Vagina (tissue), 2 donors: ENCODE measurements around the gene PLK5. TPM values are rescaled to one million over a fixed set of nuclear protein-coding genes. Genes with fewer than 3 reads are reported as not detected.
A peak's percentile ranks its signal among the peaks of the same experiment; 100 is the strongest.

Experiments used
- DNase-seq, 2 donors: peaks; one replicate each; pipeline ENCODE4 v3.0.0-alpha.2; 2017; ENCODE audit errors: extremely low spot score in 2 of 2
- H3K27ac ChIP-seq: fragments of 200-600 bp; sonication (generic); one replicate; pipeline ENCODE4 v1.5.1; 2019
- H3K27me3 ChIP-seq: fragments of 200-600 bp; sonication (generic); one replicate; pipeline ENCODE4 v1.5.1; 2019
- H3K36me3 ChIP-seq, 2 donors: fragments of 200-600 bp; sonication (generic); one replicate each; pipeline ENCODE4 v1.5.1; 2017 to 2019
- H3K4me1 ChIP-seq: fragments of 200-600 bp; sonication (generic); one replicate; pipeline ENCODE4 v1.5.1; 2019
- H3K4me3 ChIP-seq, 2 donors: fragments of 200-600 bp; sonication (generic); 1 replicate in 1 of 2; 2 replicates in 1 of 2; pipeline ENCODE4 v1.5.1; 2016 to 2019
- H3K9me3 ChIP-seq: fragments of 200-600 bp; sonication (generic); one replicate; pipeline ENCODE4 v1.5.1; 2019
- CTCF ChIP-seq, 3 experiments: fragments of 450-650 bp in 2 of 3; fragments of 200-600 bp in 1 of 3; sonication (generic) in 1 of 3; IDR thresholded peaks; one replicate each; pipeline ENCODE4 v1.5.1; 2017 to 2019; ENCODE audit warnings: antibody characterized with exemption in 3 of 3, mild to moderate bottlenecking in 2 of 3, moderate library complexity in 2 of 3
- POLR2A ChIP-seq, 2 donors: fragments of 450-650 bp; IDR thresholded peaks; one replicate each; pipeline ENCODE4 v1.6.1; 2017; ENCODE audit warnings: antibody characterized with exemption in 2 of 2, mild to moderate bottlenecking in 2 of 2, moderate library complexity in 2 of 2
- POLR2AphosphoS5 ChIP-seq, 2 donors: sonication (generic); formaldehyde crosslinking; IDR thresholded peaks; one replicate each; pipeline ENCODE4 v1.9.0; 2017; ENCODE audit warnings: antibody characterized with exemption in 2 of 2, mild to moderate bottlenecking in 2 of 2, low read depth in 1 of 2; ENCODE audit not compliant: insufficient read depth in 1 of 2
- intact Hi-C: fragments of 100-400 bp; cut with DNase I; formaldehyde crosslinking; loops from one replicate; pipeline ENCODE4 v1.15.1; 2023
- total RNA-seq: library from RNA; depleted of rRNA; stranded (reverse); fragments of >200 nt; gene quantifications from one replicate; pipeline ENCODE4 v1.2.3, GENCODE V29; 2016

PLK5 gene
- total RNA-seq, 1 donor from 2014 or later = 0.49 TPM

GRCh38 chr19:1510807-1511206, 13.1 kb upstream of the PLK5 start:
- peak overlapping the region; percentile 55 to 59 for H3K4me3 ChIP-seq
- no peaks in the 10 kb centered on the region for H3K9me3 ChIP-seq
- intact Hi-C loops = no loop called here

DNA sequence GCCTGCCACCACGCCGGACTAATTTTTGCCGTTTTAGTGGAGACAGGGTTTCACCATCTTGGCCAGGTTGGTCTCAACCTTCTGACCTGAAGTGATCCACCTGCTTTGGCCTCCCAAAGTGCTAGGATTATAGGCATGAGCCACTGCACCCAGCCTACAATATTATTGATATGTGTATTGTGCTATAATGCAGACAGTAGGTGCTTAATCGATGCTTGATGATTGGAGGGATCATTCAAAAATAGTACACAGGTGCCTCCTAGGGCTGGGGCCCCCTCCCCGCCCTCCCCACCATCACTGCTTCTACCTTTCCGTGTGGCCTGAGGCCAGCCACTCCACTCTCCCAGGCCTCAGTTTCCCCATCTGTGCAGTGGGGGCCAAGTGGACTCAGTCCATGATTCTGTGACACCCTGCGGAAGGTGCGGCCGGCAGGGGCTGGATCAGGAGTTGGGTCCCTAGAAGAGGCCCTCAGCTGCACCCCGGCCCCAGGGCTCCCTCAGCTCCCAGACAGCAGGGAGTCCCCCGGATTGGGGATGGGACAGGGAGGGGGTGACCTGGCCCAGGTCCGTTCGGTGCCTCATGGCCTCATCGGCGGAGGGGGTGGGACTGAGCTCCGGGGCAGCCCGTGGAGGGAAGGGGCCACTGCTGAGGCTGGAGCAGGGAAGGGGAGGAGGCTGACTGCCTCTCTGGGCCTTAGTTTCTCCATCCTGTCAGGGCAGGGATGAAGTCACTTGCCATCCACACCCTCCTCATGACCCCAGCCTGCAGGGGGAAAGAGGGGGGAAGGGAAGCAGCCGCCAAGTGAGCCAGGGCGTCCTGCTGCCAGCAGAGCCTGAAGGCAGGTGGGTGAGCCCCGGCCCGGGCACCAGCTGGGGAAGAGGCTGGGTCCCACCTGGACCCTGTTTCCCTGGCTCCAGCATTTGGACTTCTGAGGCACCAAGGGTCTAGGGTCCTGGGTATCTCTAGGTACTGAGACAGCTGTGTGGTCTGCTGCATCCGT, 12.3 kb upstream of the PLK5 start:
- Histone ChIP-seq H3K9me3 (no peaks in the 10 kb centered on the region), H3K4me3 (peak overlapping the region; percentile 55 to 59), H3K36me3 (no peaks in the 10 kb centered on the region), H3K27ac (peak overlapping the region; percentile 87), H3K4me1 (peaks cover 61% of the 10 kb centered on the region), H3K27me3 (no peaks in the 10 kb centered on the region)
- TF ChIP-seq CTCF (IDR thresholded peaks at IDR 0.05) (no peak), POLR2AphosphoS5 (IDR thresholded peaks at IDR 0.05; ENCODE audit: insufficient read depth in 1 of 2, low read depth in 1 of 2) (no peak), POLR2A (IDR thresholded peaks at IDR 0.05) (no peak)
- no peak for DNase-seq
- intact Hi-C loops = no loop called here

More at GRCh38 chr19:1510807-1511206, 13.1 kb upstream of the PLK5 start:
- no peaks in the 10 kb centered on the region for H3K27me3 ChIP-seq
- no peak for DNase-seq
- H3K27ac ChIP-seq = peak overlapping the region; percentile 87
- no peak for TF ChIP-seq POLR2AphosphoS5 (IDR thresholded peaks at IDR 0.05; ENCODE audit: insufficient read depth in 1 of 2, low read depth in 1 of 2)
- TF ChIP-seq CTCF (IDR thresholded peaks at IDR 0.05) = no peak
- no peaks in the 10 kb centered on the region for H3K36me3 ChIP-seq
- peaks cover 61% of the 10 kb centered on the region for H3K4me1 ChIP-seq

DNA sequence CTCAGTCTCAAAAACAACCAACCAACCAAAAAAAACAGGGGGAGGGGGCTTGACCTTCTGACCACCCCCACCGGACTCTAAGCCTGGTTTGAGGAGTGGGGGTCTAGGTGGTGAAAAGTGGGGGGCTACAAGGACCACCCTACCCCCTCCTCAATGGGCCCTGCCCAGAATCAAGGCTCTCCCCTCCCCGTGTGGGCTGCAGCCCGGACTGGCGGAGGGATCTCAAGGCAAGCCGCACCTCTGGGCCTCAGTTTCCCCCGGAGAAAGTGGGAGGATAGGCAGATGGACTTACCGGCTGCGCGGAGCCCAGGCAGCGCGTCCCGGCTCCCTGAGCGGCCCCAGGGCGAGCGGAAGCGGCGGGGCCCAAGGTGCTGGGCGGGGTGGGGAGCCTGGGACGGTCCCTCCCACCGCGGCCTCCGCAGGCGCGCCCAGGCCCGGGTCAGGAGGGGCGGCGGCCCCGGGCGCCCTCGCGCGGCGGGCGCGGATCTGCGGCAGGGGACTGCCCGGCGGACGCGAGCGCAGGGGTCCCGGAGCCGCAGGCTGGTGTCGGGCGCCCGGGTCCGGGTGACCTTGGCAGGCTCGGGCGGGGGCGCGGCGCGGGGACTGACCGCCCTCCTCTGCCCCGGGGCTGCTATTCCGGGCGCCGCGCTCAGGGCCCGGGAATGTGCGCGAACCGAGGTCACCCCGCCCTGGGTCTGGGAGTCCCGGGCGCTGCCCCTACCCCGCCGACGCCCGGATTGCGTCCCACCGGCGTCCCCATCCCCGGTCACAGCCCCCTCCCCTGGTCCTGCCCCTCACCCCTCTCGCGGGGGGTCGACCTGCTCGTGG, 11.0 kb upstream of the PLK5 start, which contains the start of gene ADAMTSL5:
ADAMTSL5 (minus strand) TSS at position 349 of the 828 bp plus-strand sequence. CDS start 2,076 bp downstream, outside the sequence.
- Histone ChIP-seq H3K4me3 (peak within 1 kb of the TSS; percentile 55 to 59), H3K4me1 (peaks cover 54% of the 10 kb centered on the region)

More for the DNA sequence above, 11.0 kb upstream of the PLK5 start, which contains the start of gene ADAMTSL5:
- peak within 1 kb of the TSS; percentile 87 for H3K27ac ChIP-seq
- TF ChIP-seq CTCF (IDR thresholded peaks at IDR 0.05) (no peak), POLR2AphosphoS5 (IDR thresholded peaks at IDR 0.05; ENCODE audit: insufficient read depth in 1 of 2, low read depth in 1 of 2) (peak in 1 of 2 donors; percentile 76), POLR2A (IDR thresholded peaks at IDR 0.05) (peak in 1 of 2 donors; percentile 53)
- H3K36me3 ChIP-seq = no peaks in the 10 kb centered on the region
- intact Hi-C loops = no loop called here
- no peaks in the 10 kb centered on the region for H3K27me3 ChIP-seq
- DNase-seq = no peak
- no peaks in the 10 kb centered on the region for H3K9me3 ChIP-seq
